Right cardiac atrium (tissue), 5 donors: Measurements from ENCODE around the gene CTSH. TPM values are rescaled to one million over a fixed set of nuclear protein-coding genes. Genes with fewer than 3 reads are reported as not detected.

Experiments
- ATAC-seq, 2 donors: fragments of 200-7000 bp; cut with Tn5 transposase; one replicate each; pipeline versions ENCODE4 v1.8.0 to v1.9.1; 2020; ENCODE audit warnings: moderate library complexity in 2 of 2, mild to moderate bottlenecking in 1 of 2
- DNase-seq, 3 donors: peaks; one replicate each; pipeline ENCODE4 v3.0.0-alpha.2; 2020
- H3K27ac ChIP-seq: one replicate; pipeline ENCODE4 v1.5.1; 2013; ENCODE audit warnings: mild to moderate bottlenecking, low read length, control low read depth, moderate library complexity
- H3K27me3 ChIP-seq: one replicate; pipeline ENCODE4 v1.6.1; 2013; ENCODE audit not compliant: control insufficient read depth, insufficient read depth
- H3K4me1 ChIP-seq: one replicate; pipeline ENCODE4 v1.6.1; 2013; ENCODE audit warnings: low read length; ENCODE audit not compliant: control insufficient read depth, insufficient read depth
- H3K4me3 ChIP-seq: one replicate; pipeline ENCODE4 v1.5.1; 2013; ENCODE audit warnings: low read length, control low read depth
- H3K9me3 ChIP-seq: one replicate; pipeline ENCODE4 v1.6.1; 2013; ENCODE audit warnings: low read length; ENCODE audit not compliant: control insufficient read depth
- WGBS: extraction: QIAGEN DNeasy Blood & Tissue Kit; methylation state at CpG from one replicate; pipeline ENCODE4 v1.1.7; 2013; 5-methylcytosine and 5-hydroxymethylcytosine counted together
- intact Hi-C, 4 donors: fragments of 100-400 bp; cut with DNase I; formaldehyde crosslinking; loops; one replicate each; pipeline versions ENCODE4 v1.11.0 to v1.14.0; 2022 to 2023
- polyA plus RNA-seq: library from polyadenylated mRNA; stranded (reverse); fragments of 200-250 nt; gene quantifications from one replicate; pipeline ENCODE4 v1.2.3, GENCODE V29; 2013
- total RNA-seq, 4 donors: library from RNA; stranded (reverse); fragmentation: NEBNext Ultra II Directional; extraction: Animal tissue kit (Norgen Biotek cat#: 25700); gene quantifications; one replicate each; pipeline ENCODE4 v1.2.1, GENCODE V29; 2021
- donor health status: healthy with polysubstance abuse.
- donor health status: DM: no; HTN: yes; CAD: no.
- donor health status: DM: no; HTN: no; CAD: no.
- donor health status: DM: no; HTN: yes; CAD: no; lungs with severe emphysema.
- donor health status: DM: yes; HTN: yes; CAD: no.

The CTSH gene
- total and polyA plus RNA-seq, 5 donors: 41.0 to 126 (median 85.5) TPM

DNA sequence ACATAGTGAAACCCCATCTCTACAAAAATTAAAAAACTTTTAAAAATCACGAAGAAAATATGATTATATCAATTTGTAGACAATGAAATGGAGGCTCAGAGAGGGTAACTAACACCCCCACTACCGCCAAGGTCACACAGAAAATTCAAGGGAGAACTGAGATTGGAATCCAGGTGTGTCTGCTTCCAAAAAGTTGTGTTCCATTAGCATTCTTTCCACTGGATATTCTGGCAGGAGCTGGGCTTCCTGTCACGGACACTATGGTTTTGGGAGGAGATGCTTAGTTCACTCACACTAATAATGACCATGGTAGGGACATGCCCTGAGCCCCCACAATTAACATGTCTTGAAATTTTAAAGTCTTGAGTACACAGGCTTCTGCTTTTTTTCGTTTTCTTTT is 28.8 kb downstream of the CTSH start:
- WGBS: 72% methylated on average over 4 of the region's 4 CpGs
- no peak overlapping the region for H3K27ac ChIP-seq

DNA sequence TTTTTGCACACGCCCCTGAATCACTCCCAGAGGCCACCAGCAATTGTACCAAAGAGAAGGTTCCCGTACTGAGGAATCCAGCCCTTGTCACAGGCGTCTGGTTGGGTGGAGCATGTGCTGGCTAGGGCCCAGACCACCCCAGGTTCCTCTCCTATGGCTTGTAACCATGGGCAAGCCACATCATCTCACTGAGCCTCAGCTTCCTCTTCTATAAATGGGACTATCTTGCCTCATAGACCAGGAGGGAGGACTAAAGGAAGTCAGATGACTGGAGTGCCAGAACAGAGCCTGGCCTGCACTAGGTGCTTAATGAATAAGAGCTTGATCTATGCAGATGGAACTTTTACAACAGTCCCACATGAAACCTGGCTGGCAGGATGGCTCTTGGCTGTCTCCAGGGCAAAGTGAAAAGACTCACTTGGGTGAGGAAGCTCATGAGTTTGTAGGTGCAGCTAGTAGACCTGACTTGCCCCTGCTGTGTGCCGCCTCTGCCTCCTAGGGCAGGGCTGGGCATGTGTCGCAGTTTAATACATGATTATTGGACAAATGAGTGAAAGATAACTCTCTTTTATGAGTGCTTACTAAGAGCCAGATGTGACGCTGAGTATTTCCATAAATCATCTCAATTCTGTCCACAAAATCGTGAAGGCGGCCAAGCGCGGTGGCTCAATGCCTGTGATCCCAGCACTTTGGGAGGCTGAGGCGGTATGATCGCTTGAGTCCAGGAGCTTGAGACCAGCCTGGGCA is 29.3 kb downstream of the CTSH start:
- ATAC-seq (peak; percentile 66 to 75), DNase-seq (peak; percentile 63 to 83 (median 81))
- Histone ChIP-seq H3K9me3 (no peaks in the 10 kb centered on the region), H3K4me1 (peaks cover 11% of the 10 kb centered on the region), H3K4me3 (no peak overlapping the region), H3K27me3 (no peaks in the 10 kb centered on the region), H3K27ac (peak overlapping the region; percentile 7)
- intact Hi-C loops: loop anchor here in 1 of 4 donors (10.0 kb wide), 1 partner anchor 269 kb away; no protein-coding TSS in a partner anchor
- 77% methylated on average over 12 of the region's 12 CpGs for WGBS

More for the DNA sequence above, 28.8 kb downstream of the CTSH start:
- H3K27me3 ChIP-seq: no peaks in the 10 kb centered on the region
- ATAC-seq (peak in 1 of 2 donors; percentile 12), DNase-seq (no peak)
- no peak overlapping the region for H3K4me3 ChIP-seq
- peaks cover 11% of the 10 kb centered on the region for H3K4me1 ChIP-seq
- no peaks in the 10 kb centered on the region for H3K9me3 ChIP-seq
- intact Hi-C loops: loop anchor here in 1 of 4 donors (10.0 kb wide), 1 partner anchor 269 kb away; no protein-coding TSS in a partner anchor

DNA sequence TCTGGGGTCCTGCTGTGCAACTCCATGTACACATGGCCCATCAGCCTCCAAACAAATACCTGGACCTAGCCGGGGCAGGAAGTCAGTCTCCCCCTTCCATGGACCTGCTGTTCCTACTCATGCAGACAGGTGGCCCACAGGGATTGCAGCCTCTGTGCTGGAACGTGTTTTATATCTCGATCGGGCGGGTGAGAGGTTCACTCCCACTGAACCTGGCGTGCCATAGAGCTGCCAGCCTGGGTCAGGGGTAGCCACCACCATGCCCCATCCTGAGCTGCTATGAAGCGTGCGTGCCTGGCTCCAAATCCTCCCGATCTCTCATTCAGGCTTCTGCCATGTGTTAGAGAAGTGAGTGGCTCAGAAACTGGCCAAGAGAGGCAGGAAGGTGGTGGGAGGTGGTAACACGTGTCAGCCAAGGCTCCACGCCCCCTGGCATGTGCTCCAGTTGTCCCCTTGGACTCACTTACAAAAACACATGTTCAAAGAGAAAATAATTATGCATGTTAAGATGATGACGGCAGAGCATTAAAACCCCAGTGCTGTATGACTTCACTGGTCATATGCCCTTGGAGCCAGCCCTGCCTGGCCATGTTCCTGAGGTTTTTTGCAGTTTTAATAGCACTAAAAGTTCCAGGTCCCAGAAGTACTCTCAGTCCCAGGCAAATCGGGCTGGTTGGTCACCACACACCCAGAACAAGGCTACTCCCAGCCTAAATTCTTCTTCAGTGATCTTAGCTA is 30.6 kb downstream of the CTSH start:
- Histone ChIP-seq H3K4me1 (peaks cover 11% of the 10 kb centered on the region), H3K27ac (peak overlapping the region; percentile 48)
- 39% methylated on average over 13 of the region's 13 CpGs for WGBS

DNA sequence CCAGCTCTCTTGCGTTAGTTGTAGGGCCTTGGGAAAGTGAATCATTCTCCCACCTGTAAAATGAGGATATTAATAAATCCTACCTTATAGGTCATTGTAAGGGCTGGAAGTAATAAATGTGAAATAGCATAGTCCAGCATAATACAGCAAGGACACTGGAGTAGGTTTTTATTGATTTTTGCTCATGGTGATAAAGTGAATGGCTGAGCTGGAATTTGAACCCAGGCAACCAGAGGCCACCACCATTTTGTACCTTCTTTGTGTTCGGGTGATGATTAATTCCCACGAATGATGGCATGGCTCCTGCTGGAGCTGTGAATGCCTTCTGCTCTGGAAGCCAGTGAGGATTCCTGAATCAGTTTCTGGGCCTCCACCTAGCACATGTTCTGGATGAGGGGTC is 31.8 kb downstream of the CTSH start:
- no peak for ATAC-seq
- Histone ChIP-seq H3K27me3 (no peaks in the 10 kb centered on the region), H3K4me1 (peaks cover 11% of the 10 kb centered on the region), H3K9me3 (no peaks in the 10 kb centered on the region), H3K4me3 (no peak overlapping the region), H3K27ac (no peak overlapping the region)
- WGBS: 88% methylated on average over 3 of the region's 3 CpGs
- intact Hi-C loops: loop anchor here in 1 of 4 donors (5.0 to 10.0 kb wide), 2 partner anchors 64 to 272 kb away; no protein-coding TSS in a partner anchor
- DNase-seq: no peak

More for the DNA sequence above, 30.6 kb downstream of the CTSH start:
- H3K9me3 ChIP-seq: no peaks in the 10 kb centered on the region
- DNase-seq (peak in 1 of 3 donors; percentile 86), ATAC-seq (peak; percentile 26 to 79)
- no peak overlapping the region for H3K4me3 ChIP-seq
- intact Hi-C loops: loop anchor here in 1 of 4 donors (5.0 to 10.0 kb wide), 2 partner anchors 63 to 271 kb away; no protein-coding TSS in a partner anchor
- H3K27me3 ChIP-seq: no peaks in the 10 kb centered on the region

DNA sequence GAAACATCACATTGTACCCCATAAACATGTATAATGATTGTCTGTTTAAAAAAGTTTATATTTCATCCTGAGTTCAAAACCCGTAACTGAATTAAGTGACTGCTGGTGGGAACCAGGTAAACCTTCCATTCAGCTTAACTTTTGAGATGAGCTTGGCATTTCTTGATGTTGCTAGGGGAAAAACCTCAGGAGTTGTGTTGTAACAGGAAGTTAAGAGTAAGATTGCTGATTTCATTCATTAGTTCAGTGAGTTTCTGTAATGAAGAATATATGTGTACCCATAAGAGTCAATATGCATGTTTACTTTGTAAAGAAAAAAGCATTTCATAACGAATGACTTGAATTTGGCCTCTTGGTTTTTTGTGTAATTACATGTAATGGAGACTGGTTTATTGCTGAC is 32.5 kb downstream of the CTSH start:
- WGBS: 91% methylated on average over 2 of the region's 2 CpGs

DNA sequence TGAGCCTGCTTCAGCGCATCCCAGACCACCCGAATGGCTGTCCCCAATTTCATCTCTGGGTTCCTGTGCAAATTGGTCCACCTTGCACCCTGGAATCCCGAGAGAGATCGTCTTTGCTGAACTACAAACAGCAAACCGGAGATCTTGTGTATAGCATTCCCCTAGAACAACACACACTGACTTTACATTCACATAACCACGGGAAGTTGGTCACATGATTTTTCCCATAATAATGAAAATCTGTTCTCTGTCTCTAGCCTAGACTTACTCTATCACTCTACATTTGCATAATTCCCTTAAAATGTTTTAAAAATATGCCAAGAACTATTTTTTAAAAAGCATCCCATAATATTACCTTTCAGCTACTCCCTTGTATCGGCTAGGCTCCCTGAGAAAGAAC is 34.6 kb downstream of the CTSH start:
- H3K4me1 ChIP-seq: peaks cover 7% of the 10 kb centered on the region
- 74% methylated on average over 7 of the region's 7 CpGs for WGBS
- no peaks in the 10 kb centered on the region for H3K27me3 ChIP-seq
- intact Hi-C loops: loop anchor here in 1 of 4 donors (5.0 to 10.0 kb wide), 2 partner anchors 67 to 275 kb away; no protein-coding TSS in a partner anchor
- DNase-seq (no peak), ATAC-seq (no peak)
- no peak overlapping the region for H3K4me3 ChIP-seq
- H3K27ac ChIP-seq: no peak overlapping the region
- H3K9me3 ChIP-seq: no peaks in the 10 kb centered on the region

More for the DNA sequence above, 32.5 kb downstream of the CTSH start:
- Histone ChIP-seq H3K4me1 (peaks cover 11% of the 10 kb centered on the region), H3K27me3 (no peaks in the 10 kb centered on the region), H3K9me3 (no peaks in the 10 kb centered on the region), H3K27ac (no peak overlapping the region), H3K4me3 (no peak overlapping the region)
- intact Hi-C loops: loop anchor here in 1 of 4 donors (5.0 to 10.0 kb wide), 2 partner anchors 65 to 272 kb away; no protein-coding TSS in a partner anchor
- no peak for ATAC-seq
- no peak for DNase-seq

DNA sequence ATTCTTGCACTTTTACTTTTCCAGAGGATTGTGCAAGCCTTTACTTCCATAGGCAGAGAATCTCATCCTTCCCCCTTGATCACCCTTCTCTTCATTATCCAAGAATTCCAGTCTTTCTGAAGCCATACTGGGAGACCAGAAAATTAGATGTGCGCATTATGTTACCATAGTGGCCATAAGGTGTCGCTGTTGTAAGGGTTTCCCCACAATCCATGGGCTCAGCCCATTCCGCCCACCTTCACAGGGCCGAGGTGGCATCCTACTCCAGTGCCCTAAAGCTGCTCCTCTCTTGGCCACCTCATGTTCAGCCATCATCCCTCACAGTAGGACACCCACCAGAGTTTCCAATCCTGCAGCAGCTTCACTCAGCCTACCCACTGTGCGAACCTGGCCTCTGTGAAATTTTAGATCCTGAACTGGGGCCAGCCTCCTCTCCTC is 35.0 kb downstream of the CTSH start:
- Histone ChIP-seq H3K27me3 (no peaks in the 10 kb centered on the region), H3K4me3 (no peak overlapping the region), H3K27ac (no peak overlapping the region), H3K4me1 (peaks cover 6% of the 10 kb centered on the region), H3K9me3 (no peaks in the 10 kb centered on the region)
- no peak for DNase-seq
- peak; percentile 44 to 57 for ATAC-seq
- intact Hi-C loops: loop anchor here in 2 of 4 donors (5.0 to 10.0 kb wide), 2 partner anchors 67 to 275 kb away; no protein-coding TSS in a partner anchor
- 48% methylated on average over 5 of the region's 5 CpGs for WGBS

DNA sequence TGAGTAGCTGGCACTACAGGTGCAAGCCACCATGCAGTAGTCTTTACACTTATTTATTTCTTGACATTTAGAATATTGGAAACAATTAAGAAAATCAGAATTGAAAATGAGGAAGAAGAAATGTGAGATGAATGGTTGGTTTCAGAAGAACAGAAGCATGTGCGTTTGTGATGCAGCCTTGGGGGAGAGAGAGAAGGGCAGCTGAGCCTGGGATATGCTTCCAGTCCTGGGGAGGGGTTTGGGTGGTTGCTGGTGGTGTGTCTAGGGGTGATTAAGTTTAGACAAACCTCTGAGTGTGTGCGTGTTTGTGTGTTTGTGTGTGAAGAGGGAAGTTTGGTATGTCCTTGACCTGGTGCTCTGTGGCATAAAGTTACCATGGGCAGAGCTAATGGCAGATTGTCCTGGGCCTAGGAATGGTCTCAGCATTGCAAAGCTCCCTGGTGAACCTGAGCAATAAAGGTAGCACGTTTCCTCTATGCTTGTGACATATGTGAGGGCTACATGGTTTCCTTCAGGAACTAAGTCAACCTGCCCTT is 35.6 kb downstream of the CTSH start:
- ATAC-seq (no peak), DNase-seq (no peak)
- intact Hi-C loops: loop anchor here in 1 of 4 donors (5.0 kb wide), 1 partner anchor 68 kb away; no protein-coding TSS in a partner anchor
- Histone ChIP-seq H3K27ac (no peak overlapping the region), H3K9me3 (no peaks in the 10 kb centered on the region), H3K4me1 (peaks cover 4% of the 10 kb centered on the region), H3K27me3 (no peaks in the 10 kb centered on the region), H3K4me3 (no peak overlapping the region)
- 64% methylated on average over 3 of the region's 3 CpGs for WGBS

DNA sequence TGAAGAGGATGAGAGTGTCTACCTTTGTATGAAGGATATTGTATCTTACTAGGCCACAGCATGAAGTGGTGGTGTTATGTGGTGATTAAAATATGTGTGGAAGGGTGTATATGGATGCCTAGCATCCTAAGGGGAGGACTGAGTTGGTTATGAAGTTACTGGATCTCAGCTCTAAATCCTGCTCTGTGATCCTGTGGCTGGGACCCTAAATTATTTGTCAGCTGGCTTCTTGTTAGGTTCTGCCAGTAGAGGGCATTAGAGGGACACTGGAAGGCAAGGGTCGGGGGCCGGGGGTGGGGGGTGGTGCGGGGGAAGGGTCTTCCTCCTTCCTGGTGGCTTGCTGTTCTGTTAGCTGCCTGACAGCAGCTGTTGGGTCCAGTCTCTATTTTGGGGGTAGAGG is 37.3 kb downstream of the CTSH start:
- ATAC-seq: no peak
- DNase-seq: no peak
- intact Hi-C loops: loop anchor here in 1 of 4 donors (5.0 kb wide), 1 partner anchor 70 kb away; no protein-coding TSS in a partner anchor
- no peak overlapping the region for H3K27ac ChIP-seq
- no peaks in the 10 kb centered on the region for H3K4me1 ChIP-seq
- no peaks in the 10 kb centered on the region for H3K27me3 ChIP-seq
- WGBS: 44% methylated on average over 3 of the region's 3 CpGs
- no peaks in the 10 kb centered on the region for H3K9me3 ChIP-seq
- H3K4me3 ChIP-seq: no peak overlapping the region

DNA sequence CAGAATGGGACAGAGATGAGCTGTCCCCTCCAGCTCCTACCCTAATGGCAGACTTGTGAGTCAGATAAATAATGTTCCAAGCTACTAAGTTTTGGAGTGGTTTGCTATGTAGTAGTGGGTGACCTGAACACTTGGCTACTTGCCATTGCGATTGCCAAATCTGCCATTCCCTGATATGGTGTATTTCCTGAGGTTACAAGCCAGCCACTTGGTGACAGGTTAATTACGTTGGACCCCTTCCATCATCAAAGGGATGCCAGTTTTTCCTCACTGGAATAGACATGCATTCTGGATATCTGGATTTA is 38.6 kb downstream of the CTSH start:
- no peak overlapping the region for H3K27ac ChIP-seq

More for the DNA sequence above, 38.6 kb downstream of the CTSH start:
- Histone ChIP-seq H3K4me1 (peaks cover 4% of the 10 kb centered on the region), H3K4me3 (no peak overlapping the region), H3K9me3 (no peaks in the 10 kb centered on the region), H3K27me3 (no peaks in the 10 kb centered on the region)
- DNase-seq: peak in 1 of 3 donors; percentile 55
- peak; percentile 37 to 70 for ATAC-seq
- intact Hi-C loops: loop anchor here in 1 of 4 donors (5.0 kb wide), 1 partner anchor 71 kb away; no protein-coding TSS in a partner anchor
- 38% methylated on average over 2 of the region's 2 CpGs for WGBS
